ENCODE data around the gene HACD1. TPM values are rescaled to one million over a fixed set of nuclear protein-coding genes. Genes with fewer than 3 reads are reported as not detected.

HACD1 gene
- total and polyA plus RNA-seq, 9 donors: 4.8 to 13.6 (median 7.5) TPM

DNA sequence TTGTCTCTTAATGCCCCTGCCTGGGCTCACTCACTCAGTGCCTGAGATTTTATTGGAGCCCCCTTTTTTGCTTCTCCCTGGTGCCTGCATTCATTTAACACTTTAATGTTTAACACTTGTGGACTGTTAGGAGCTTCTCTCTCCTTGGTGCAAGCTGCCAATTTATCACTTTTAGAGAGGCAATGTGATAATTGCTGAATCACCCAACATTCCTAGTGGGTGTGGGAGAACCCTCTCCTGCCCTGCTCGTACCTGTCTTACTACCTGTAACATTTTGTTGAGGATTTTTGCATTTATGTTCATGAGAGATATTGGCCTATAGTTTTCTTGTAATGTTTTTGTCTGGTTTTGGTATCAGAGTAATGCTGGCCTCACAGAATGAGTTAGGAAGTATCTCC, 39.9 kb upstream of the HACD1 start:
- Histone ChIP-seq H3K4me1 (ENCODE audit: insufficient read depth) (no peaks in the 10 kb centered on the region), H3K9me3 (no peaks in the 10 kb centered on the region), H3K4me3 (no peak overlapping the region), H3K36me3 (no peaks in the 10 kb centered on the region), H3K27me3 (no peaks in the 10 kb centered on the region), H3K27ac (no peak overlapping the region)
- intact Hi-C loops (cut with DNase I): no loop called here
- TF ChIP-seq POLR2A (IDR thresholded peaks at IDR 0.05) (no peak), EP300 (IDR thresholded peaks at IDR 0.05) (no peak)
- TF ChIP-seq, protein P1, sequence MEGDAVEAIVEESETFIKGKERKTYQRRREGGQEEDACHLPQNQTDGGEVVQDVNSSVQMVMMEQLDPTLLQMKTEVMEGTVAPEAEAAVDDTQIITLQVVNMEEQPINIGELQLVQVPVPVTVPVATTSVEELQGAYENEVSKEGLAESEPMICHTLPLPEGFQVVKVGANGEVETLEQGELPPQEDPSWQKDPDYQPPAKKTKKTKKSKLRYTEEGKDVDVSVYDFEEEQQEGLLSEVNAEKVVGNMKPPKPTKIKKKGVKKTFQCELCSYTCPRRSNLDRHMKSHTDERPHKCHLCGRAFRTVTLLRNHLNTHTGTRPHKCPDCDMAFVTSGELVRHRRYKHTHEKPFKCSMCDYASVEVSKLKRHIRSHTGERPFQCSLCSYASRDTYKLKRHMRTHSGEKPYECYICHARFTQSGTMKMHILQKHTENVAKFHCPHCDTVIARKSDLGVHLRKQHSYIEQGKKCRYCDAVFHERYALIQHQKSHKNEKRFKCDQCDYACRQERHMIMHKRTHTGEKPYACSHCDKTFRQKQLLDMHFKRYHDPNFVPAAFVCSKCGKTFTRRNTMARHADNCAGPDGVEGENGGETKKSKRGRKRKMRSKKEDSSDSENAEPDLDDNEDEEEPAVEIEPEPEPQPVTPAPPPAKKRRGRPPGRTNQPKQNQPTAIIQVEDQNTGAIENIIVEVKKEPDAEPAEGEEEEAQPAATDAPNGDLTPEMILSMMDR (IDR thresholded peaks at IDR 0.05): no peak
- 81 to 88% (median 87%) methylated on average over 1 of the region's 1 CpG for WGBS, 3 donors
- DNase-seq: no peak

DNA sequence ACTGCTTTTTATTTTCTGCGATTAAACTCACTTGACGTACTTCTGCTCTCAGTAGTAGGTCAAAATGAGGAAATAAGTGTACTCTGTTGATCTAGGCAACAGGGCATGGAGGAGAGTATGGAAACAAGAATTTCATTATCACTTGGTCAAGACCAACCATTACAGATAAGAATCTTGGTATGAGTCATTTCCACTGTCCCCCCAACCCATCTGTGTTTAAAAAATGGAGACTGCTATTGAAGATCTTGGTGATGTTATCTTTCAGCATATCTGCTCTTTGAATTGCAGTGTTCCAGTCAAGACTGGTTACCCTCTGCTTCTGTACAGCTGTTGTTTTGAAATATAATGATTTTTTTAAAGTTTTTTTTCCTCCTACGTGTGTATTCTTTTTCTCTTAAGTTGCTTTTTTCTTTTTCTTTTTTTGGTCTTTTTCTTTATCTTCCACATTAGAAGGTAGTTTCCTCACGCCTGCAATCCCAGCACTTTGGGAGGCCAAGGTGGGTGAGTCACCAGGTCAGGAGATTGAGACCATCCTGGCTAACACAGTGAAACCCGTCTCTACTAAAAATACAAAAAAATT, 38.5 kb upstream of the HACD1 start:
- H3K9me3 ChIP-seq: no peaks in the 10 kb centered on the region
- intact Hi-C loops (cut with DNase I): no loop called here
- H3K36me3 ChIP-seq: no peaks in the 10 kb centered on the region
- no peak overlapping the region for H3K4me3 ChIP-seq
- no peaks in the 10 kb centered on the region for H3K4me1 ChIP-seq (ENCODE audit: insufficient read depth)
- 75 to 84% (median 80%) methylated on average over 5 of the region's 5 CpGs for WGBS, 3 donors
- H3K27me3 ChIP-seq: no peaks in the 10 kb centered on the region
- no peak overlapping the region for H3K27ac ChIP-seq
- no peak for DNase-seq
- TF ChIP-seq, protein P1 (IDR thresholded peaks at IDR 0.05): no peak

DNA sequence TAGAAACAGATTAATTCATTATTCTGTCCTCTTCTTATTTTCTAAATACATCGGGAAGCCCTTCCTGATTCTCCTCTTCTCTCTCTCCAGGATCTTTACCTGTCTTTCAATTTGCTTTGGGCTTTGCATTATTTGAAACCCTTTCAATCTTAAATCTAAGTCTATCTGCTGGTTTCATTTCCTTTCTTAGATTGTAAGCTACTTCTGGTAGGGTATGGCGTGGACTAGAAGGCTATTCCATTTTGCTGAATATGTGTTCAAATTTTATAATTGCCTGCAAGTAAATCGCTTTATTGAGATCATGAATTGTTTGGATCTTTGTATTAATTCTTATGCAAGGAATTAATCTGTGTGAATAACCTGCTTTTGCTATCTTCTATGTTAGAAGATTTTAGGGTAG, 37.8 kb upstream of the HACD1 start:
- WGBS, 3 donors: 97 to 98% (median 97%) methylated on average over 3 of the region's 3 CpGs
- TF ChIP-seq, protein P1 (IDR thresholded peaks at IDR 0.05): no peak
- no peak for TF ChIP-seq EP300 (IDR thresholded peaks at IDR 0.05)
- no peak for TF ChIP-seq POLR2A (IDR thresholded peaks at IDR 0.05)
- H3K4me1 ChIP-seq (ENCODE audit: insufficient read depth): no peaks in the 10 kb centered on the region
- H3K4me3 ChIP-seq: no peak overlapping the region
- H3K27me3 ChIP-seq: no peaks in the 10 kb centered on the region
- intact Hi-C loops (cut with DNase I): no loop called here
- no peak for DNase-seq
- no peak overlapping the region for H3K27ac ChIP-seq
- no peaks in the 10 kb centered on the region for H3K9me3 ChIP-seq
- H3K36me3 ChIP-seq: no peaks in the 10 kb centered on the region

DNA sequence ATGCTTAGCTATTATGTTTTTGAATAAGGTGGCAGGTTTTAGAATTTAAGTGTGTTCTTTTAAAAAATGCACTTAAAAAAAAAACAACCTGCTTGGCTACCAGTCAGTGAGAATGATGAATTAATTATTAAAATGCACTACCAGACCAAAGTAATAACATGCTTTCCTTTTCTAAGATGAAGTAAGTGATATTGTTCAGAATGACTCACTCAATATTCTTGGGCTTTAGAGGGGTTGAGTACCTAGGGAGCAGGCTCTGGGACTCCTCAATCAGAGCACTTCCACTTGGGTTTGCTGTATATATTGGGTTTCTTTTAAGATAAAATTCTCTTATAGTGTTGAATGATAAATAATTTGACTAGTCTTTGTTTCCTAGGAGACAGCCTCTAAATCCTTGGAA, 35.4 kb upstream of the HACD1 start:
- H3K4me1 ChIP-seq (ENCODE audit: insufficient read depth): peaks cover 5% of the 10 kb centered on the region
- intact Hi-C loops (cut with DNase I): no loop called here
- H3K9me3 ChIP-seq: no peaks in the 10 kb centered on the region
- H3K27me3 ChIP-seq: no peaks in the 10 kb centered on the region
- H3K27ac ChIP-seq: no peak overlapping the region
- no peak for DNase-seq
- H3K4me3 ChIP-seq: no peak overlapping the region
- no peak for TF ChIP-seq POLR2A (IDR thresholded peaks at IDR 0.05)
- TF ChIP-seq, protein P1 (IDR thresholded peaks at IDR 0.05): no peak
- no peak for TF ChIP-seq EP300 (IDR thresholded peaks at IDR 0.05)
- no peaks in the 10 kb centered on the region for H3K36me3 ChIP-seq

DNA sequence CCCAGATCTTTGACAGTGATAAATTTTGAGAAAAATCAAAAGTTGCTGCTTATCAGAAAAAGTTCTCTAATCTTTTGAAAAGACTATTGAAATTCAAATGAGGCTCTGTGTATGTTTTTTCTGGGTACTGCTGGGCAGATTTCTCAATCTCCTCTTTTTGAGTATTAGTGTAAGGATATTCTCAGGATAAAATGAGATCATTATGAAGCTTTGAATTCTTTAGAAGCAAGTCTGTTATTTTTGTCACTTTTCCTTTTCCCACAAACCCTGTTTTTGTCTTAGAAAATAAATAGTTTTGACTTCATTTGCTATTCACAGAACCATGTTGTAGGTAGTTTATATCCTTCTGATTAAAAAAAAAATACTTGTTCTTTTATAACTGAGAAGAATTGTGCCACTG, 34.7 kb upstream of the HACD1 start:
- Histone ChIP-seq H3K4me1 (ENCODE audit: insufficient read depth) (peaks cover 7% of the 10 kb centered on the region), H3K9me3 (no peaks in the 10 kb centered on the region), H3K27ac (no peak overlapping the region), H3K36me3 (no peaks in the 10 kb centered on the region), H3K4me3 (no peak overlapping the region), H3K27me3 (no peaks in the 10 kb centered on the region)
- DNase-seq: no peak
- intact Hi-C loops (cut with DNase I): no loop called here
- TF ChIP-seq EP300 (IDR thresholded peaks at IDR 0.05) (no peak), POLR2A (IDR thresholded peaks at IDR 0.05) (no peak)
- TF ChIP-seq, protein P1 (IDR thresholded peaks at IDR 0.05): no peak
